Measurements from ENCODE around the gene YPEL1. TPM values are rescaled to one million over a fixed set of nuclear protein-coding genes. Genes with fewer than 3 reads are reported as not detected.

Gene YPEL1
- polyA plus RNA-seq, 3 donors, result 1.0 to 2.3 (median 2.0) TPM

- intact Hi-C loops (cut with micrococcal nuclease), result no loop called here
- Mint-ChIP-seq H3K27ac (peak overlapping the region in 2 of 7 donors; percentile 36 to 62), H3K27me3 (ENCODE audit: low read depth in 3 of 3) (peaks cover 0 to 2% (median 1%) of the 10 kb centered on the region in 3 donors), H3K9me3 (no peaks in the 10 kb centered on the region), H3K4me1 (no peaks in the 10 kb centered on the region), H3K36me3 (peaks cover 84 to 89% of the 10 kb centered on the region in 2 donors), H3K4me3 (no peak overlapping the region)
- Histone ChIP-seq H3K9ac (ENCODE audit: insufficient read depth, low read length, poor library complexity, severe bottlenecking) (no peak overlapping the region), H3K36me3 (replicated peaks in 1 of 2; ENCODE audit: control insufficient read depth in 1 of 2, insufficient read depth in 2 of 2, low read length in 2 of 2) (peaks cover 96 to 100% of the 10 kb centered on the region in 2 donors), H3K79me2 (ENCODE audit: insufficient read depth, low read length) (no peaks in the 10 kb centered on the region), H2AFZ (ENCODE audit: insufficient read depth, low read depth, low read length, poor library complexity, severe bottlenecking) (no peak overlapping the region), H3K4me1 (ENCODE audit: control insufficient read depth in 1 of 2, insufficient read depth in 2 of 2, low read length in 2 of 2) (no peaks in the 10 kb centered on the region), H3K27ac (ENCODE audit: low read depth in 1 of 2, low read length in 2 of 2) (peak overlapping the region in 1 of 2 donors; percentile 22), H3K9me3 (replicated peaks in 1 of 2; ENCODE audit: control insufficient read depth in 1 of 2, insufficient read depth in 1 of 2, low read length in 2 of 2) (no peaks in the 10 kb centered on the region), H3K27me3 (ENCODE audit: control insufficient read depth in 2 of 2, insufficient read depth in 2 of 2, low read length in 2 of 2) (no peaks in the 10 kb centered on the region), H3K4me3 (replicated peaks in 1 of 3; ENCODE audit: low read depth in 2 of 3, low read length in 3 of 3) (no peak overlapping the region), H3K4me2 (replicated peaks; ENCODE audit: extremely low read depth, low read length, poor library complexity, severe bottlenecking) (no peak overlapping the region), H4K20me1 (ENCODE audit: insufficient read depth, low read length) (peaks cover 80% of the 10 kb centered on the region)
- WGBS (ENCODE audit: insufficient coverage), result 100% methylated on average over 2 of the region's 9 CpGs
- TF ChIP-seq CTCF (IDR thresholded peaks at IDR 0.05), result no peak
- DNase-seq, result no peak
Observed at GRCh38 chr22:21764038-21764804, 28.6 kb upstream of the YPEL1 start.

DNA sequence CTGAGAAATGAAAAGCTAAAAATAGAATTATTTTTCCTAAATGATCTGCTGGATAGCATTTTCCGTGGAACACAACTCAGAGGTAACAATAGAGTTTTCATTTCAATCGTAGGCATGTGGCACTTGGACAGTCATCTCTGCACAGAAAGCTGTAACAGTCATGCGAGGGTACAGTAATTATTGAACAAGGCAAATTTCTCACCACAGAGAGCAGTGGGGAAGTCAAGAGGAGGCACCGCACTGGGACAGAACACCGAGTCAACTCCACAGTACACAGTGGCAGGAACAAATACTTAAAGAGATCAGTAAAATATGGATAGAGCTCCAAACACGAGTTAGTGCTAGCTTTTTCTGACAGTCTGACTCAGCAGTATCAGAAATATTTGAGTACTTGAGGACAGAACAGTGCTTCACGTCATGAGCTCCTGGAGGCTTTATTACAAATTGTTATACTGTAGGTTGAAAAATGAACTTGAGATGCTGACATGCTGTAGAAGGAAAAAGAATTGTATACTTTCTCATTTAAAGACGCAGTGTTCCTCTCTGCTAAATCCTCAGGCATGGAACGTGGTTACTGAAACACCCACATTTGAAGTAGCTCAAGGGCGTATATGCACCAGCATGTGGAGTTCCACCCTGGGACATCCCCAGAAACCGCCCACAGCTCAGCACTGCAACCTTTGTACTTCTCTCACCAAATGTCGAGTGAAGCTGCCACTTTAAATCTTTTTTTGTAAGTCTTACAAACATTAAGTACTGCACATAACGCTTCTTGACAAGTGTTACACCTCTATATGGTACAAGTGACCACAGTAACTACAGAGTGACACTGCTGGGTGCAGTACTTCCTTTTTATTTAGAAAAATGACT lies 27.4 kb upstream of the YPEL1 start:
- peak overlapping the region in 1 of 7 donors; percentile 14 for H3K27ac Mint-ChIP-seq
- no peaks in the 10 kb centered on the region for H3K9me3 ChIP-seq (replicated peaks in 1 of 2; ENCODE audit: control insufficient read depth in 1 of 2, insufficient read depth in 1 of 2, low read length in 2 of 2)
- no peak overlapping the region for H3K4me3 ChIP-seq (replicated peaks in 1 of 3; ENCODE audit: low read depth in 2 of 3, low read length in 3 of 3)
- H3K4me3 Mint-ChIP-seq, result no peak overlapping the region
- TF ChIP-seq CTCF (IDR thresholded peaks at IDR 0.05), result no peak
- H3K9me3 Mint-ChIP-seq, result no peaks in the 10 kb centered on the region
- peaks cover 96 to 100% of the 10 kb centered on the region in 2 donors for H3K36me3 ChIP-seq (replicated peaks in 1 of 2; ENCODE audit: control insufficient read depth in 1 of 2, insufficient read depth in 2 of 2, low read length in 2 of 2)
- H3K27me3 Mint-ChIP-seq (ENCODE audit: low read depth in 3 of 3), result peaks cover 0 to 3% (median 1%) of the 10 kb centered on the region in 3 donors
- H3K27ac ChIP-seq (ENCODE audit: low read depth in 1 of 2, low read length in 2 of 2), result no peak overlapping the region
- 96% methylated on average over 9 of the region's 13 CpGs for WGBS (ENCODE audit: insufficient coverage)
- intact Hi-C loops (cut with micrococcal nuclease), result no loop called here
- no peak for DNase-seq
- H3K79me2 ChIP-seq (ENCODE audit: insufficient read depth, low read length), result no peaks in the 10 kb centered on the region
- H3K4me1 Mint-ChIP-seq, result no peaks in the 10 kb centered on the region
- H3K27me3 ChIP-seq (ENCODE audit: control insufficient read depth in 2 of 2, insufficient read depth in 2 of 2, low read length in 2 of 2), result no peaks in the 10 kb centered on the region
- peaks cover 84% of the 10 kb centered on the region for H4K20me1 ChIP-seq (ENCODE audit: insufficient read depth, low read length)
- H3K4me2 ChIP-seq (replicated peaks; ENCODE audit: extremely low read depth, low read length, poor library complexity, severe bottlenecking), result no peak overlapping the region
- no peak overlapping the region for H3K9ac ChIP-seq (ENCODE audit: insufficient read depth, low read length, poor library complexity, severe bottlenecking)
- H3K4me1 ChIP-seq (ENCODE audit: control insufficient read depth in 1 of 2, insufficient read depth in 2 of 2, low read length in 2 of 2), result no peaks in the 10 kb centered on the region
- peaks cover 85 to 88% of the 10 kb centered on the region in 2 donors for H3K36me3 Mint-ChIP-seq
- no peak overlapping the region for H2AFZ ChIP-seq (ENCODE audit: insufficient read depth, low read depth, low read length, poor library complexity, severe bottlenecking)

Data from CD14-positive monocyte (primary cell).